ENCODE data around the gene FNDC10.
"Not testable (repeated sequence)": the region's sequence is repeated elsewhere in the genome, so short reads cannot be mapped to it uniquely, and the experiment has no call there.

FNDC10 gene

DNA sequence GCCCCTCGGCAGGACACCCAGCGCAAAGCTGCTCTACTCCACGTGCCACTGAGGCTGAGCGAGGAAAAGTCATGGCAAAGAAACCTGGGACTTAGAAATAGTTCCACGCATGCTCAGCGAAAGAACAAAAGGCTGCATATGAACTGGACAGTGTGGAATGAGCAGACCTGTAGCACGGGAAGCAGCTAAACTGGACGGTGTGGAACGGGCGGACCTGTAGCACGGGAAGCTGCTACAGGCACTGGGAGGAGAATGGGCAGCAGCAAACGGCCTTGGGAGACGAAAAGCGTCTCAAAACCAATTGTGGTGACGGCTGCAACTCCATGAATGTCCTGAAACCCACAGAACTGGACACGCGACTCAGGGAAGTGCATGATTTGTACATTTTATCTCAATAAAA lies 40.9 kb downstream of the FNDC10 start:
- TF ChIP-seq, protein P1, sequence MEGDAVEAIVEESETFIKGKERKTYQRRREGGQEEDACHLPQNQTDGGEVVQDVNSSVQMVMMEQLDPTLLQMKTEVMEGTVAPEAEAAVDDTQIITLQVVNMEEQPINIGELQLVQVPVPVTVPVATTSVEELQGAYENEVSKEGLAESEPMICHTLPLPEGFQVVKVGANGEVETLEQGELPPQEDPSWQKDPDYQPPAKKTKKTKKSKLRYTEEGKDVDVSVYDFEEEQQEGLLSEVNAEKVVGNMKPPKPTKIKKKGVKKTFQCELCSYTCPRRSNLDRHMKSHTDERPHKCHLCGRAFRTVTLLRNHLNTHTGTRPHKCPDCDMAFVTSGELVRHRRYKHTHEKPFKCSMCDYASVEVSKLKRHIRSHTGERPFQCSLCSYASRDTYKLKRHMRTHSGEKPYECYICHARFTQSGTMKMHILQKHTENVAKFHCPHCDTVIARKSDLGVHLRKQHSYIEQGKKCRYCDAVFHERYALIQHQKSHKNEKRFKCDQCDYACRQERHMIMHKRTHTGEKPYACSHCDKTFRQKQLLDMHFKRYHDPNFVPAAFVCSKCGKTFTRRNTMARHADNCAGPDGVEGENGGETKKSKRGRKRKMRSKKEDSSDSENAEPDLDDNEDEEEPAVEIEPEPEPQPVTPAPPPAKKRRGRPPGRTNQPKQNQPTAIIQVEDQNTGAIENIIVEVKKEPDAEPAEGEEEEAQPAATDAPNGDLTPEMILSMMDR (conservative IDR thresholded peaks at IDR 0.05; ENCODE audit: control insufficient read depth, insufficient read depth, low read depth, low read length) = no peak
- H3K4me3 ChIP-seq (ENCODE audit: control insufficient read depth, low read depth, low read length) = no peak overlapping the region
- DNase-seq (ENCODE audit: low read depth) = no peak

DNA sequence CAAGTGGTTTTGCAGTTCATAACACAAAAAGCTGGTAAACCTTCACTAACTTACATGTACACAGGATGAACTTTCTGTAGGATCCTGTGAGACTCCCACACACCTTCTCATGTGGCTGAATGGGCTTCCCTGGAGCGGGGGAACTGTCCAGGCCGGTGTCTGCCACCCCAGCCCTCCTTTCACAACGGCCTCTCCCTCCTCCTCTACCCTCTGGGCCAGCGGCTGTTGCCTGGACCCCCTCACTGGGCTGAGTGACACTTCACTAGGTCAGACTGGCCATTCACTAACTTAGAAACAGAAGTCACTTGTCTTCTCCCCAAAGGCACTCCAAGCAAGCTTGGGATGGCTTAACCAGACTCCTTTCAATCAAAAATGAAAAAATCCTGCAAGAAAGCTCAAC lies 41.3 kb downstream of the FNDC10 start:
- H3K4me3 ChIP-seq (ENCODE audit: control insufficient read depth, low read depth, low read length) = no peak overlapping the region
- TF ChIP-seq, protein P1 (conservative IDR thresholded peaks at IDR 0.05; ENCODE audit: control insufficient read depth, insufficient read depth, low read depth, low read length) = no peak
- DNase-seq (ENCODE audit: low read depth) = no peak

DNA sequence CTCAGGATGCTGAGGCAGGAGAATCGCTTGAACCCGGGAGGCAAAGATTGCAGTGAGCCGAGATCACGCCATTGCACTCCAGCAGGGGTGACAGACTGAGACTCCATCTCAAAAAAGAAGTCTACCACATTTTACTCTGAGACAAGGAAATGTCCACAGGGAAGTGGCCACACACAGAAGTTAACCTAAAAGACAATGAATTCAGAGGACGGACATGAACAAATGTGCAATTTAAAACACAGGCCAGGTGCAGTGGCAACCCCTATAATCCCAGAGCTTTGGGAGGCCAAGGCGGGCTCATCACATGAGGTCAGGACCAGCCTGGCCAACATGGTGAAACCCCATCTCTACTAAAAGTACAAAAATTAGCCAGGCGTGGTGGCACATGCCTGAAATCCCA lies 42.2 kb downstream of the FNDC10 start:
- not testable (repeated sequence) for H3K4me3 ChIP-seq (ENCODE audit: control insufficient read depth, low read depth, low read length); DNase-seq (ENCODE audit: low read depth)

DNA sequence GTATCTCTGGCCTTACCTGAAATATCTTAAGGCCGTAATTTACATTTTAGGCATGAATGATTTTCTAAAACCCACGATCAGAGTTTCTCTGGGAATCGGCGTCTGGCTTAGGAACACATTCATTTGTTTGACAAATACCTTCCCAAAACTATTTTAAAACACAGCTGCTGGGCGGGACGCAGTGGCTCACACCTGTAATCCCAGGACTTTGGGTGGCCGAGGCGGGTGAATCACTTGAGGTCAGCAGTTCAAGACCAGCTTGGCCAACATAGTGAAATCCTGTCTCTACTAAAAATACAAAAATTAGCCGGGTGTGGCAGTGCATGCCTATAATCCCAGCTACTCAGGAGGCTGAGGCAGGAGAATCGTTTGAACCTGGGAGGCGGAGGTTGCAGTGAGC lies 43.0 kb downstream of the FNDC10 start:
- DNase-seq (ENCODE audit: low read depth); H3K4me3 ChIP-seq (ENCODE audit: control insufficient read depth, low read depth, low read length): not testable (repeated sequence)

DNA sequence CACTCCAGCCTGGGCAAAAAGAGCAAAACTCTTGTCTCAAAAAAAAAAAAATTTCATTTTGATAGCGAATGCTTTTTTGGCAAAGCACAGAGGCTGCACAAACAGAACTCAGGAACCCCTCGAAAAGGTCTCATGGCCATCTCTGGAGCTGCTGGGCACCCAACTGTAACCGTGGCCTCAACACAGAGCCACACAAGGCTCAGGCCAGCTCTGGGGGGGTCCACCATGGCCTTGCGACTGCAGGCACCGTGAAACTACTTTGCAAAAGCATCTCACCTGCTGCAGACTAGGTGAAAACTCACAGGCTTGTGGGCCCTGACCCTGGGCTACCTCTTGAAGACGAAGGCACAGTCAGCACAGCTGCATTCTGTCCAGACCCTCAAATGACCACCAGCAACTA lies 43.4 kb downstream of the FNDC10 start:
- DNase-seq (ENCODE audit: low read depth) = no peak

DNA sequence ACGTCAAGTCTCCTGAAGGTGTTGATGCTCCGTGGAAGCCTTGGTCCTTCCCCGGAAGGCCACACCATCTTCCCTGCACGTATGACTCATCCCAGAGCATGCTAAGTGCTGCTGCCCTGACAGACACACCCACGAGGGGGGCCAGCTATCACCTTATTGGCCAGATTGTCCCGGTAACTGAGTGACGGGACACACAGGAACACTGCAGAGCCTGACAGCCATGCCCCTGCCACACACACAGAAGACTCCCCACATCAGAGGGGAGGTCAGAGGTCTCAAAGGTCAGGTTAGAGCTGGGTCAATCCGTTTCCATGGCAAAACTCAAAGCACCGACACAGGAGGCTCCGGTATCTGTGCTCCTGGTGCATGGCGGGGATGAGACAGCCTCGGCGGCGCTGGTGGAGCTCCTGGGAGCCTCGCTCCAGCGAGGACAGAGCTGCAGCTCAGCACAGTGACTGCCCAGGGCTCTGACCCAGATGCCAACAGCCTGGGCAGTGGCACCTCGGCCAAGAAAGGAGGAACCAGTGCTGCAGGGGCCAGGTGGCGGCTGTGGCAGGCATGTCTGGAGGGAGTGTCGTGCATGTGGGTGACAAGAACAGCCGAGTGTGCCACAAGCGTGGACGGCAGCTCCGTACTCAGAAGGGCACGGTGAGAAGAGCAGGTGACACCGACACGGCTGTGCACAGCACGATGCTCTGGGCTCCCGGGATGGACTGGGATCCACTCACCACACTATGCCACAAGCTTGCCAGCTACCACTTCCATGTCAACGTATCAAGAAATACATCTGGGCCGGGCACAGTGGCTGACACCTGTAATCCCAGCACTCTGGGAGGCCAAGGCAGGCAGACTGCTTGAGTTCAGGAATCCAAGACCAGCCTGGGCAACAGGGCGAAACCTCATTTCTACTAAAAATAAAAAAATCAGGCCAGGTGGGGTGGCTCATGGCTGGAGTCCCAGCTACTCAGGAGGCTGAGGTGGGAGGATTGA lies 44.7 kb downstream of the FNDC10 start:
- no peak overlapping the region for H3K4me3 ChIP-seq (ENCODE audit: control insufficient read depth, low read depth, low read length)
- TF ChIP-seq, protein P1 (conservative IDR thresholded peaks at IDR 0.05; ENCODE audit: control insufficient read depth, insufficient read depth, low read depth, low read length) = no peak
- peak; percentile 84 for DNase-seq (ENCODE audit: low read depth)

More for the DNA sequence above, 43.4 kb downstream of the FNDC10 start:
- TF ChIP-seq, protein P1 (conservative IDR thresholded peaks at IDR 0.05; ENCODE audit: control insufficient read depth, insufficient read depth, low read depth, low read length) = no peak
- H3K4me3 ChIP-seq (ENCODE audit: control insufficient read depth, low read depth, low read length) = no peak overlapping the region

DNA sequence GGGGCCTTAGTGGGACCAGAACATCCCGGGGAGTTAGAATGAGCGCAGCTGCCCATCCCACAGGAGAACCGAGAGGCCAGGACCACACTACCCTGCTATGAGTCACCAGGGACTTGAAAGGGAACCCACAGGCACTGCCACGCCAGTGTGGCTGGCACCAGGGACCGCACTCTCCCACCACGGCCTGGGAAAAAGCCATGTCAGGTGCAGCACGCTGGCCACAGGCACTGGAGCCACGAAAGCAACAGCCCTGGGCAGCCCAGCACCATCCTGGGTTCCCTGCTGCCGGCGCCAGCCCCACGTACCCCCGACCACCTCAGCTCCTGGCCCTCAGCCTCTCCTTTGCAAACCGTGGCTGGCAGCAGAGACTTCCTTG lies 45.4 kb downstream of the FNDC10 start:
- DNase-seq (ENCODE audit: low read depth) = no peak
- no peak overlapping the region for H3K4me3 ChIP-seq (ENCODE audit: control insufficient read depth, low read depth, low read length)
- TF ChIP-seq, protein P1 (conservative IDR thresholded peaks at IDR 0.05; ENCODE audit: control insufficient read depth, insufficient read depth, low read depth, low read length) = no peak

Measured in fibroblast of mammary gland (primary cell).